ENCODE data around the gene SLC35F3. TPM values are rescaled to one million over a fixed set of nuclear protein-coding genes. Genes with fewer than 3 reads are reported as not detected.

The SLC35F3 gene
- total RNA-seq, 2 donors from 2014 or later: 14.4 to 14.8 TPM

DNA sequence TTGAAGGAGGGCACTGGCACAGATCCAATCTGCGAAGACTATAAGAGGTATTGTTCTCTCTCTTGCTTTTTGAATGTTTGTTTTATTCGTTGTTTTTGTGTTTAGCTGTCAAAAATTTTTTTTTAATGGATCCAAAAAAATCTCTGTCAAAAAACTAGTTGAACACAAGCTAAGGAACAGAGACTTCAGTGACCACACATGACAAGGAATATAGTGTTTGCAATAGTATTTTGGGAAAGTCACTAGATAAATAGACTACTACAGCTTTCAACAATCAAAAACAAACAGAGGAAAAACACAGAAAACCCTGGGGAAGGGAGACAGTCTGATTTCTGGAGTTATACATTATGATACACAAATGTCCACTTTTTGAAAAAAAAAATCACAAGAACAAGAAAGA, 431.9 kb downstream of the SLC35F3 start:
- no peaks in the 10 kb centered on the region for H3K27me3 Mint-ChIP-seq (ENCODE audit: insufficient read depth)
- peaks cover 55% of the 10 kb centered on the region for H3K9me3 Mint-ChIP-seq
- Histone ChIP-seq H3K4me3 (ENCODE audit: low read length) (no peak overlapping the region), H3K4me1 (ENCODE audit: control insufficient read depth, insufficient read depth, low read length) (no peaks in the 10 kb centered on the region), H3K9ac (ENCODE audit: extremely low read depth, low read length, poor library complexity, severe bottlenecking) (no peak overlapping the region), H3K27ac (ENCODE audit: low read depth, low read length) (no peak overlapping the region), H3K27me3 (ENCODE audit: control insufficient read depth, insufficient read depth, low read length, poor library complexity, severe bottlenecking) (no peaks in the 10 kb centered on the region), H3K36me3 (ENCODE audit: control insufficient read depth, insufficient read depth, low read length) (no peaks in the 10 kb centered on the region), H3K9me3 (ENCODE audit: control insufficient read depth, low read length) (peaks cover 49% of the 10 kb centered on the region)
- WGBS, 2 experiments (ENCODE audit: insufficient coverage in 1 of 2, insufficient read length in 1 of 2): 82 to 89% methylated on average over 1 to 2 of the region's 2 CpGs
- H3K4me3 Mint-ChIP-seq: no peak overlapping the region
- DNase-seq: no peak
- peaks cover 7% of the 10 kb centered on the region for H3K36me3 Mint-ChIP-seq (ENCODE audit: low read depth)
- no peaks in the 10 kb centered on the region for H3K4me1 Mint-ChIP-seq
- no peak overlapping the region for H3K27ac Mint-ChIP-seq
- TF ChIP-seq, protein P1, sequence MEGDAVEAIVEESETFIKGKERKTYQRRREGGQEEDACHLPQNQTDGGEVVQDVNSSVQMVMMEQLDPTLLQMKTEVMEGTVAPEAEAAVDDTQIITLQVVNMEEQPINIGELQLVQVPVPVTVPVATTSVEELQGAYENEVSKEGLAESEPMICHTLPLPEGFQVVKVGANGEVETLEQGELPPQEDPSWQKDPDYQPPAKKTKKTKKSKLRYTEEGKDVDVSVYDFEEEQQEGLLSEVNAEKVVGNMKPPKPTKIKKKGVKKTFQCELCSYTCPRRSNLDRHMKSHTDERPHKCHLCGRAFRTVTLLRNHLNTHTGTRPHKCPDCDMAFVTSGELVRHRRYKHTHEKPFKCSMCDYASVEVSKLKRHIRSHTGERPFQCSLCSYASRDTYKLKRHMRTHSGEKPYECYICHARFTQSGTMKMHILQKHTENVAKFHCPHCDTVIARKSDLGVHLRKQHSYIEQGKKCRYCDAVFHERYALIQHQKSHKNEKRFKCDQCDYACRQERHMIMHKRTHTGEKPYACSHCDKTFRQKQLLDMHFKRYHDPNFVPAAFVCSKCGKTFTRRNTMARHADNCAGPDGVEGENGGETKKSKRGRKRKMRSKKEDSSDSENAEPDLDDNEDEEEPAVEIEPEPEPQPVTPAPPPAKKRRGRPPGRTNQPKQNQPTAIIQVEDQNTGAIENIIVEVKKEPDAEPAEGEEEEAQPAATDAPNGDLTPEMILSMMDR (conservative IDR thresholded peaks at IDR 0.05): no peak

DNA sequence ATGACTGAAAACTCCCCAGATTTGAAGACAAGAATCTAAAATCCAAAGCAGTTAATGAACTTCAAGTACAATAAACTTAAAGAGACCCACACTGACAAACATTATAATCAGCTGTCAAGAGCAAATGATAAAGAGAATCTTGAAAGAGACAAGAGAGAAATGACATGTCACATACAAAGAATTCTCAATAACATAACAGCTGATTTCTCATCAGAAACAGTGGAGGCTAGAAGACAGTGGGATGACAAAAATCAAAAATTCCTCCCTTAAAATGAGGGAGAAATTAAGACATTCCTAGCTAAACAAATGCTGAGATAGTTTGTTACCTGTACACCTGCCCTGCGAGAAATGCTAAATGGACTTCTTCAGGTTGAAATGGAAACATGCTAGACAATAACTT, 432.8 kb downstream of the SLC35F3 start:
- Mint-ChIP-seq H3K36me3 (ENCODE audit: low read depth) (peaks cover 7% of the 10 kb centered on the region), H3K27me3 (ENCODE audit: insufficient read depth) (no peaks in the 10 kb centered on the region), H3K9me3 (peaks cover 58% of the 10 kb centered on the region), H3K4me3 (no peak overlapping the region), H3K27ac (no peak overlapping the region), H3K4me1 (no peaks in the 10 kb centered on the region)
- no peak overlapping the region for H3K9ac ChIP-seq (ENCODE audit: extremely low read depth, low read length, poor library complexity, severe bottlenecking)
- peaks cover 54% of the 10 kb centered on the region for H3K9me3 ChIP-seq (ENCODE audit: control insufficient read depth, low read length)
- H3K27ac ChIP-seq (ENCODE audit: low read depth, low read length): no peak overlapping the region
- no peaks in the 10 kb centered on the region for H3K4me1 ChIP-seq (ENCODE audit: control insufficient read depth, insufficient read depth, low read length)
- H3K36me3 ChIP-seq (ENCODE audit: control insufficient read depth, insufficient read depth, low read length): no peaks in the 10 kb centered on the region
- WGBS, 2 experiments (ENCODE audit: insufficient coverage in 1 of 2, insufficient read length in 1 of 2): 92% methylated on average over 1 of the region's 1 CpG; no CpG with 5 or more reads in 1 of the 2 experiments
- H3K4me3 ChIP-seq (ENCODE audit: low read length): peak overlapping the region; percentile 20
- H3K27me3 ChIP-seq (ENCODE audit: control insufficient read depth, insufficient read depth, low read length, poor library complexity, severe bottlenecking): no peaks in the 10 kb centered on the region
- DNase-seq: no peak
- TF ChIP-seq, protein P1 (conservative IDR thresholded peaks at IDR 0.05): no peak

DNA sequence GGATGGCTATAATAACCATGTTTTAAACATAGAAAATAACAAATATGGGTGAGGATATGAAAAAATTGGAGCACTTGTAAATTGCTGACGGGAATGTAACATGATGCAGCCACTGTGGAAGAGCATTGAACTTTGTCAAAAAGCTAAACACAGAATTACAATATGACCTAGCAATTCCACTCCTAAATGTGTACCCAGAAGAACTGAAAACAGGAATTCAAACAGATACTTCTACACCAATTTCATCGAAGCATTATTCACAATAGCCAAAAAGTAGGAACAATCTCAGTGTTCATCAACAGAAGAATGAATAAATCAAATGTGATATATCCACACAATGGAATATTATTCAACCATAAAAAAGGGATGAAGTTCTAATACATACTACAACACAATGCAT, 436.1 kb downstream of the SLC35F3 start:
- no peaks in the 10 kb centered on the region for H3K27me3 Mint-ChIP-seq (ENCODE audit: insufficient read depth)
- DNase-seq: no peak
- Histone ChIP-seq H3K27ac (ENCODE audit: low read depth, low read length) (no peak overlapping the region), H3K4me1 (ENCODE audit: control insufficient read depth, insufficient read depth, low read length) (no peaks in the 10 kb centered on the region), H3K9me3 (ENCODE audit: control insufficient read depth, low read length) (peaks cover 50% of the 10 kb centered on the region), H3K9ac (ENCODE audit: extremely low read depth, low read length, poor library complexity, severe bottlenecking) (no peak overlapping the region), H3K27me3 (ENCODE audit: control insufficient read depth, insufficient read depth, low read length, poor library complexity, severe bottlenecking) (no peaks in the 10 kb centered on the region), H3K36me3 (ENCODE audit: control insufficient read depth, insufficient read depth, low read length) (no peaks in the 10 kb centered on the region), H3K4me3 (ENCODE audit: low read length) (no peak overlapping the region)
- H3K4me3 Mint-ChIP-seq: no peak overlapping the region
- H3K27ac Mint-ChIP-seq: no peak overlapping the region
- peaks cover 56% of the 10 kb centered on the region for H3K9me3 Mint-ChIP-seq
- TF ChIP-seq, protein P1 (conservative IDR thresholded peaks at IDR 0.05): no peak
- peaks cover 6% of the 10 kb centered on the region for H3K36me3 Mint-ChIP-seq (ENCODE audit: low read depth)
- no peaks in the 10 kb centered on the region for H3K4me1 Mint-ChIP-seq
- WGBS, 2 experiments (ENCODE audit: insufficient coverage in 1 of 2, insufficient read length in 1 of 2): 83% methylated on average over 2 of the region's 2 CpGs; no CpG with 5 or more reads in 1 of the 2 experiments
